NT2/D1 (cell line): ENCODE measurements around the gene NPAS2.

Experiments
- DNase-seq: peaks from one replicate; pipeline ENCODE4 v3.0.0-alpha.2; 2011; ENCODE audit warnings: low read depth, low spot score
- H3K27me3 ChIP-seq: 2 replicates; pipeline ENCODE4 v1.6.0; 2011; ENCODE audit warnings: mild to moderate bottlenecking; ENCODE audit not compliant: insufficient read length, insufficient read depth
- H3K36me3 ChIP-seq: 2 replicates; pipeline ENCODE4 v1.6.1; 2011; ENCODE audit warnings: mild to moderate bottlenecking, low read length, mixed read lengths; ENCODE audit not compliant: insufficient read depth, insufficient read length
- H3K4me1 ChIP-seq: 2 replicates; pipeline ENCODE4 v1.5.1; 2011; ENCODE audit not compliant: insufficient read depth, insufficient read length
- H3K4me3 ChIP-seq: 2 replicates; pipeline ENCODE4 v1.5.1; 2011; ENCODE audit warnings: low read depth; ENCODE audit not compliant: insufficient read length
- H3K9ac ChIP-seq: 2 replicates; pipeline ENCODE4 v1.6.0; 2011; ENCODE audit warnings: low read depth; ENCODE audit not compliant: insufficient read length
- H3K9me3 ChIP-seq: 2 replicates; pipeline ENCODE4 v1.5.1; 2011; ENCODE audit warnings: mild to moderate bottlenecking, low read length; ENCODE audit not compliant: insufficient read depth
- SUZ12 ChIP-seq: IDR thresholded peaks from 2 replicates; pipeline ENCODE4 v1.6.1; 2011; ENCODE audit not compliant: insufficient read length, insufficient read depth; ENCODE audit errors: extremely low read depth
- YY1 ChIP-seq: IDR thresholded peaks from 2 replicates; pipeline ENCODE4 v1.6.1; 2011; ENCODE audit not compliant: insufficient read length, insufficient read depth
- ZNF274 ChIP-seq: IDR thresholded peaks from 2 replicates; pipeline ENCODE4 v1.6.1; 2011; ENCODE audit warnings: mild to moderate bottlenecking, low read depth, low read length

The NPAS2 gene

DNA sequence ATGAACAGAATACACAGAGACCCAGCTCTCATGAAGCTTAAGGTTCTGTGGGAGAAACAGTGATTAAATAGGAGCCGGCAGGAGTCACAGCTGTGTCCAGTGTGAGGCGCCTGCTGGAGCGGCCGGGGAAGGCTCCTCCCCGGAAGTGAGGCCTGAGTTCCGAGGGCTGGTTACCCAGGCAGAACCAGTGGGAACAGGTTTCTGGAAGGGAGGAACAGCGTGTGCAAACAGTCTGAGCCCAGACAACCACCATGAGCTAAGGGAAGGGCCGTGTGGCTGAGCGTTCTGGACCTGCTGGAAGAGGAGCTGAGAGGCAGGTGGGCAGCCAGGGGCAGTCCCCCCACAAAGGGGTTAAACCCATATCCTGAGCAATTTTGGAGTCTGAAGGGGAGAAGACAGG is 26.0 kb upstream of the NPAS2 start:
- H3K9me3 ChIP-seq = no peaks in the 10 kb centered on the region
- no peak for TF ChIP-seq YY1
- TF ChIP-seq SUZ12 = no peak
- no peak for TF ChIP-seq ZNF274
- H3K4me3 ChIP-seq = no peak overlapping the region
- H3K4me1 ChIP-seq = no peaks in the 10 kb centered on the region
- DNase-seq = no peak
- no peaks in the 10 kb centered on the region for H3K27me3 ChIP-seq
- no peaks in the 10 kb centered on the region for H3K36me3 ChIP-seq
- H3K9ac ChIP-seq = no peak overlapping the region

DNA sequence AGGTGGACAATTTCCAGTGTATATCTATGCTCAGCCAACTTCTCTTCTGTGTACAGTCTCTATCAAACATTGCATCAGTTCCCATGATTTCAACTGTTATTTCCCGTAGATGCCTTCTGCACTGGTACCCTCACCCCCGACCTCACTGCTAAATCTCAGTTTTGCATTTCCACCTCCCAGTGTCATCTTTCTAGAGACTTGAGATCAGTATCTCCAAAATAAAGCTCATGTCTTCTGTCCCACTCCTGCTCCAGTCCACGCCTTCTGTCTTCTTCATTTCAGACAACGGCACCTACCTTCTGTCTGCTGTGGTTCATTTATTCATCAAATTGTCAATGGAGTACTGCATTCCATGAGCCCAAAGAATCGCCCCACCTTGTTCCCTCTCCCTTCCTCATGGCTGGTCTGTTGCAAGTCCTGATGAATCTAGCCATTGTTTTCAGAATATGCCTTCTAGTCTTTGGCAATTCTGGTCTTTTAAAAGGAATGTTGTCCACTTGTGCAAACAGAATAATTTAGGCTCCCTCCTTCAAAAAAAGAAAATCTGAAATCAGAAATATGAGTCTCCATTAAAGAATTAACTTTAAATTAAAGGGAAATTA is 23.3 kb upstream of the NPAS2 start:
- Histone ChIP-seq H3K36me3 (no peaks in the 10 kb centered on the region), H3K9me3 (no peaks in the 10 kb centered on the region), H3K4me1 (no peaks in the 10 kb centered on the region), H3K4me3 (no peak overlapping the region), H3K9ac (no peak overlapping the region), H3K27me3 (no peaks in the 10 kb centered on the region)
- DNase-seq = no peak
- TF ChIP-seq YY1 = no peak
- no peak for TF ChIP-seq SUZ12
- no peak for TF ChIP-seq ZNF274

DNA sequence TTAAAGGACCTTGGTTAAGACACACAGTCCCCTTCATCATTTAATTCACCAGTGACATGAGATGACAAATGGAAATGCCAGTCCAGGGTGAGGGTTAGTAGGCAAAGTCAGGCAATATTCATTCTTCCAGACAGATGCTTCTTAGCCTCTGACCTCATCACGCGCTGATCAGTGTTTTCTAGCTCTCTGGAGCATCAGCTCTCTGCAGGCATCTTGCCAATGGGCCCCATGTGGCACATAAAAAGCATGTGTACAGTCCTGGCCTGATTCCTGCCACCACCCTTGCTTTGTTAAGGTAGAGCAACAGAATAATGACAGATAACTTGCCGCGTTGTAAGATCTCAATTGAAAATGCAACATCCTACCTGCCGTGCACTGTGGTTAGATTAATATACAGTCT is 20.3 kb upstream of the NPAS2 start:
- Histone ChIP-seq H3K4me3 (no peak overlapping the region), H3K9me3 (no peaks in the 10 kb centered on the region), H3K4me1 (no peaks in the 10 kb centered on the region), H3K9ac (no peak overlapping the region), H3K27me3 (no peaks in the 10 kb centered on the region), H3K36me3 (no peaks in the 10 kb centered on the region)
- DNase-seq = no peak
- TF ChIP-seq YY1 (no peak), ZNF274 (no peak), SUZ12 (no peak)

DNA sequence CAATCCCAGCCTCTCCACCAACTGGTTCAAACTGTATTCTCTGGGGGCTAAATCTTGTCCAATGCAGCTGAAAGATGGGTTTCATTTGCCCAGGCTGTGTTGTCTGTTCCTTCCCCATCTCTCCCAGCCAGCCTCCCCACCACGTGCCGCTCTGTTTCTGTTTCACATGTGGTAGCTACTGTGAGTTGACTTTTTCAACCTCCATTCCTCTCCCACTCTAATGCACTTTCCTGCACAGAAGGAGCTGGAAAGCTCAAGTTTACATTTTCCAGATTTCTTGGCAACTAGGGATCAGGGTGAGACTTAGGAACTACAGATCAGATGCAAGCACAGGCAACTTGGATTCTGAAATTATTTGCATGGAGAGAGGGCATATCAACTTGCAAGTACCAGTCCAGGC is 19.0 kb upstream of the NPAS2 start:
- TF ChIP-seq ZNF274 (no peak), SUZ12 (no peak), YY1 (no peak)
- no peak overlapping the region for H3K4me3 ChIP-seq

DNA sequence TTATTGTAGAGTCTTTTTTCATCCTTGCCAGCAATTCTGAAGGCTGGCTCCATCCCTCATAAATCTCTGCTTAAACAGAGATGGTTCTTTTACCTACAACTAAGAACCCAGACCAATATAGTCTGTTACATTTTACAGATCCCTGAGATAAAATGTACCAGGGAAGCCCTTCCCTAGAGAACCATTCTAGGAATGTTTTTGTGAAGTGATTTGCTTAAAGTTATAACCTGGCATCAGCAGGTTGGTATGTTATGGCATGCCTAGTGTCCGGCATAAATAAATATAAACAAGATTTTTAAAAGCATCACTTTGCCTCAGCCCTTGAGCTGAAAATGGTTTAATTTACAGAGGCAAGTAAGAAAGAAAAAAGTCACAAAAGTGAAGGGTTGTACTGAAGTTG is 18.5 kb upstream of the NPAS2 start:
- DNase-seq = no peak
- Histone ChIP-seq H3K27me3 (no peaks in the 10 kb centered on the region), H3K9ac (no peak overlapping the region), H3K9me3 (no peaks in the 10 kb centered on the region), H3K4me1 (no peaks in the 10 kb centered on the region), H3K36me3 (no peaks in the 10 kb centered on the region), H3K4me3 (no peak overlapping the region)
- TF ChIP-seq SUZ12 (no peak), ZNF274 (no peak), YY1 (no peak)

More for the DNA sequence above, 19.0 kb upstream of the NPAS2 start:
- Histone ChIP-seq H3K4me1 (no peaks in the 10 kb centered on the region), H3K36me3 (no peaks in the 10 kb centered on the region), H3K27me3 (no peaks in the 10 kb centered on the region), H3K9ac (no peak overlapping the region), H3K9me3 (no peaks in the 10 kb centered on the region)
- DNase-seq = no peak

DNA sequence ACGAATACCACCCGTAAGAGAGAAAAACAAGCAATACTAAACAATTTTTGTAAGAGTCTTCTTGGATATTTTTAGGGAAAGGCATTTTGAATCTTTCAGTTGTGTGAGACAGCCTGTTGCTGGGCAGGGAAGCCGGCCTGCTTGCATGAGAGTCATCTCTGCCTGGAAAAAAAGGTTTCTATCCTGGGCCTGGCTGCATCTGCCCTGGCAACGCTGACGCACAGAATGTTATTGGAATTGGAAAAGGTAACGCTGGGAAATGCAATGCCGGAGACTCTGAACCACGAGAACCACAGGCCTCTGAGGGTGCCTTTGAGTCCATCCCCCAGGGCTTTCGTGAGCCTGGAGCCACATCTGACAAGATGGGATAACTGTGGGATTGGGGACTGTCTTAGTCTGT is 17.9 kb upstream of the NPAS2 start:
- TF ChIP-seq SUZ12 = no peak
- no peak for TF ChIP-seq YY1
- no peak for TF ChIP-seq ZNF274
- H3K9me3 ChIP-seq = no peaks in the 10 kb centered on the region
- no peaks in the 10 kb centered on the region for H3K4me1 ChIP-seq
- no peak overlapping the region for H3K9ac ChIP-seq
- H3K4me3 ChIP-seq = no peak overlapping the region
- no peaks in the 10 kb centered on the region for H3K36me3 ChIP-seq
- H3K27me3 ChIP-seq = no peaks in the 10 kb centered on the region
- no peak for DNase-seq

DNA sequence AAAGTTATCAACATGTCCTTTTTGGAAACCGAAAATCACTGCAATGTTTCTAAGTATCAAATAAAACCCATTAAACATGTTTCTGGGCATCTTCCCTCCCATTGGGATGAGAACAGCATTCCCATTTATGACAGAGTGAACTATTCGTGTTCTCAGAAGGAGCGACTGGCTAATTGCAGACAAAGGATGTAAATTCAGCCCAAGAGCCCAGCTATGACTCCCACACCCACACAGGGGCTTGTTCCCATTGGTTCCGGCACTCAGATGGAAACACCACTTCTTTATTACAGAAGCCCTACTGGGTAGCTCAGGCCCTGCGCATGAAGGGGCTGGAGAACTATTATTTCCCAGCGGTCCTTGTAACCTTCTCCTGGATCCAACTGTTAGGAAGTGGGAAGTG is 16.6 kb upstream of the NPAS2 start:
- Histone ChIP-seq H3K4me3 (no peak overlapping the region), H3K27me3 (no peaks in the 10 kb centered on the region), H3K36me3 (no peaks in the 10 kb centered on the region), H3K9ac (no peak overlapping the region), H3K9me3 (no peaks in the 10 kb centered on the region), H3K4me1 (no peaks in the 10 kb centered on the region)
- TF ChIP-seq YY1 (no peak), SUZ12 (no peak), ZNF274 (no peak)
- DNase-seq = no peak

DNA sequence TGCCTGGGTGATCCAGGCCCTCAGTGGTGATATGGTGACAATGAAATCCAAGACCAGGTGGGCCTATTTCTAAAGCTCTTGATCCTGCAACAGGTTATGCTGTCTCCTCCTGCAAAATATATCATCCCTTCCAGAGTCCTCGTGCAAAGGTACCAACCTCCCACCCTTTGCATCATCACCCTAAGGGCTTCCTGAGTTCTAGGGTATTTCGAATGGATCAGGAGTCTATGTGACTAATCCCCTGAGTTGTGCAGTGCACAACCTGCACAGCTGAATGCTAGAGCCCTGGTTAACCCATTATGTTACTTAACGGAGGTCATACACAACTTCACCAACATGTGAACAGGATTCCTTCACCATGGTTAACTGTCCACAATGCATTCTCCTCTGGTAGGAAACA is 13.4 kb upstream of the NPAS2 start:
- Histone ChIP-seq H3K9ac (no peak overlapping the region), H3K36me3 (no peaks in the 10 kb centered on the region), H3K27me3 (no peaks in the 10 kb centered on the region), H3K4me3 (no peak overlapping the region), H3K4me1 (peaks cover 3% of the 10 kb centered on the region), H3K9me3 (no peaks in the 10 kb centered on the region)
- TF ChIP-seq YY1 = no peak
- TF ChIP-seq SUZ12 = no peak
- TF ChIP-seq ZNF274 = no peak
- DNase-seq = no peak
